Superior temporal gyrus (tissue), 1 donor: Measurements from ENCODE around the gene KIF26A.

Source experiments
- DNase-seq: peaks from one replicate; pipeline ENCODE4 v3.0.0-alpha.2; 2016; ENCODE audit errors: extremely low spot score

The KIF26A gene

GRCh38 chr14:104177411-104177810, 39.0 kb downstream of the KIF26A start:
- DNase-seq: no peak

GRCh38 chr14:104178279-104178678, 39.9 kb downstream of the KIF26A start:
- DNase-seq: no peak

- DNase-seq: no peak
These were observed 40.7 kb downstream of the KIF26A start for GRCh38 chr14:104179126-104179525.

- DNase-seq: no peak
These were observed 41.3 kb downstream of the KIF26A start for GRCh38 chr14:104179564-104180129.

GRCh38 chr14:104180561-104181165, 42.3 kb downstream of the KIF26A start:
- no peak for DNase-seq

- DNase-seq: no peak
These were observed 43.6 kb downstream of the KIF26A start for GRCh38 chr14:104181761-104182530.

- no peak for DNase-seq
These were observed 44.6 kb downstream of the KIF26A start for GRCh38 chr14:104182857-104183425.

- no peak for DNase-seq
These were observed 45.4 kb downstream of the KIF26A start for GRCh38 chr14:104183796-104184195.

GRCh38 chr14:104184506-104184905, 46.1 kb downstream of the KIF26A start:
- no peak for DNase-seq

GRCh38 chr14:104184911-104185499, 46.6 kb downstream of the KIF26A start:
- DNase-seq: no peak

- DNase-seq: no peak
These were observed 47.6 kb downstream of the KIF26A start for GRCh38 chr14:104185916-104186495.

- DNase-seq: no peak
These were observed 48.2 kb downstream of the KIF26A start for GRCh38 chr14:104186575-104186974.

GRCh38 chr14:104187121-104187889, 48.9 kb downstream of the KIF26A start:
- no peak for DNase-seq

- no peak for DNase-seq
These were observed 49.7 kb downstream of the KIF26A start for GRCh38 chr14:104187931-104188726.

GRCh38 chr14:104188727-104189400, 50.5 kb downstream of the KIF26A start:
- DNase-seq: no peak

GRCh38 chr14:104189629-104190335, 51.4 kb downstream of the KIF26A start:
- no peak for DNase-seq

GRCh38 chr14:104190396-104191000, 52.1 kb downstream of the KIF26A start:
- no peak for DNase-seq

GRCh38 chr14:104191409-104191997, 53.1 kb downstream of the KIF26A start:
- DNase-seq: no peak
